ENCODE data around the gene CCDC88C.

DNA sequence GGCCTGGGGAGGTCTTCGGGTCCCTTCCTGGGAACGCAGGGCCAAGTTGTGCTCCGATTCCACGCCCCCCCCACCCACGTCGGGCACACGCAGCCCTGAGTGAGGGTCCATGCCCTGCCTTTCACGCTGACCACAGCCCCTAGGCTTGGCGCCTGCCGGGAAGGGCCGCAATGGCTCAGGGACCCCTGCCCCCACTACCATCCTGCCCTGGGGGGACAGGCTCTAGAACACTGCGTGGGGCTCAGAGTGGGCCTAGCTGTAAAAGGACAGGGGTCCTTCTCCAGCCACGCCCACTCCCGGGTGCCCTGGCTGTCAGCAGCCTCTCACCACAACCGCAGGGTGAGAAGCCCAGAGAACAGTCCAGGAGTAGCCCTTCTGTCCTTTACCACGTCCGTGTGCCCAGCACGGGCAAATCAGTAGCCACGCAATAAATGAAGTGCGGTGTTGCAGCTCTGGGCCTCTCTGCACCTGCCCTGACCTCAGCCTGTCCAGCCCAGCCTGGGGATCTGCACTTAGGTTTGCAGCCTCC is 163.8 kb downstream of the CCDC88C start:
- TF ChIP-seq, protein P1, sequence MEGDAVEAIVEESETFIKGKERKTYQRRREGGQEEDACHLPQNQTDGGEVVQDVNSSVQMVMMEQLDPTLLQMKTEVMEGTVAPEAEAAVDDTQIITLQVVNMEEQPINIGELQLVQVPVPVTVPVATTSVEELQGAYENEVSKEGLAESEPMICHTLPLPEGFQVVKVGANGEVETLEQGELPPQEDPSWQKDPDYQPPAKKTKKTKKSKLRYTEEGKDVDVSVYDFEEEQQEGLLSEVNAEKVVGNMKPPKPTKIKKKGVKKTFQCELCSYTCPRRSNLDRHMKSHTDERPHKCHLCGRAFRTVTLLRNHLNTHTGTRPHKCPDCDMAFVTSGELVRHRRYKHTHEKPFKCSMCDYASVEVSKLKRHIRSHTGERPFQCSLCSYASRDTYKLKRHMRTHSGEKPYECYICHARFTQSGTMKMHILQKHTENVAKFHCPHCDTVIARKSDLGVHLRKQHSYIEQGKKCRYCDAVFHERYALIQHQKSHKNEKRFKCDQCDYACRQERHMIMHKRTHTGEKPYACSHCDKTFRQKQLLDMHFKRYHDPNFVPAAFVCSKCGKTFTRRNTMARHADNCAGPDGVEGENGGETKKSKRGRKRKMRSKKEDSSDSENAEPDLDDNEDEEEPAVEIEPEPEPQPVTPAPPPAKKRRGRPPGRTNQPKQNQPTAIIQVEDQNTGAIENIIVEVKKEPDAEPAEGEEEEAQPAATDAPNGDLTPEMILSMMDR (IDR thresholded peaks at IDR 0.05; ENCODE audit: insufficient read depth, low read depth, low read length) = no peak
- TF ChIP-seq EZH2 (IDR thresholded peaks at IDR 0.05; ENCODE audit: insufficient read depth, low read length) = no peak
